ENCODE measurements around the gene KRTAP10-4.

GRCh38 chr21:44593598-44594405 lies 20.3 kb downstream of the KRTAP10-4 start:
- TF ChIP-seq CTCF (IDR thresholded peaks at IDR 0.05) (no peak), POLR2AphosphoS5 (IDR thresholded peaks at IDR 0.05) (no peak)
